Measurements from ENCODE around the gene XPNPEP3. TPM values are rescaled to one million over a fixed set of nuclear protein-coding genes. Genes with fewer than 3 reads are reported as not detected.

Gene XPNPEP3
- polyA plus RNA-seq, 1 of the 3 experiments (the other 2 are of a cell fraction): 8.6 TPM

DNA sequence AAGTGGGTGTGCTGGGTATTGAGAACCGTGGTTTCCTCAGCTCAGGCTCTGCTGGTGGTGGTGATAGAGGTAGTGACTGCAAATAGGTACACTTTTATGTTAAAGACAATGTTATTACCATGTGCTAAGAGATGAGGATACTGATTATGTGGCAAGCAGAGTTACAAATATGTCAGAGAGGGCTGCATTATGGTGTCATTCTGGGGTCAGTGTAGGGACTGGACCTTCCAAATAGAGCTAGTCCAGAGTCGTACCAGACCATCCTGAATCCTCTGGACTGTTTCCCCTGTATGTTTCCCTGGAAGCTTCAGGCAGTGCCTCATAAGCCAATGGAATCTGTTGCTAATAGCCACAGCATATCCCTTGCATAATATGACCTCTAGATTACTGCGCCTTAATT, 5.1 kb downstream of the XPNPEP3 start, which contains the start of gene DNAJB7:
TSS of gene DNAJB7 (minus strand) at position 101 of the 400 bp plus-strand sequence. CDS start 119 bp downstream, outside the sequence.
- WGBS (ENCODE audit: low lambda C conversion rate): 66% methylated on average over 3 of the region's 3 CpGs
- Histone ChIP-seq H3K4me1 (ENCODE audit: control insufficient read depth in 1 of 2, insufficient read depth in 2 of 2, low read depth in 1 of 2, low read length in 1 of 2) (peaks cover 5 to 6% of the 10 kb centered on the region in 2 experiments; a peak in 2 of 4 replicates), H4K20me1 (ENCODE audit: insufficient read depth) (no peaks in the 10 kb centered on the region), H3K27ac (ENCODE audit: low read depth in 2 of 2, low read length in 1 of 2) (no peak within 1 kb of the TSS), H3K9me2 (no peaks in the 10 kb centered on the region), H3K79me2 (ENCODE audit: insufficient read depth) (peaks cover 77% of the 10 kb centered on the region), H3K4me3 (ENCODE audit: low read depth in 2 of 2, low read length in 1 of 2) (no peak within 1 kb of the TSS), H3K36me3 (replicated peaks in 1 of 2; ENCODE audit: control insufficient read depth in 1 of 2, insufficient read depth in 2 of 2, low read length in 1 of 2) (peaks cover 0 to 13% of the 10 kb centered on the region in 2 experiments), H3K4me2 (no peak within 1 kb of the TSS), H3F3A (replicated peaks; ENCODE audit: insufficient read depth) (no peaks in the 10 kb centered on the region), H3K27me3 (ENCODE audit: insufficient read depth) (no peaks in the 10 kb centered on the region), H3K9me3 (no peaks in the 10 kb centered on the region), H2AFZ (ENCODE audit: low read depth) (no peak within 1 kb of the TSS), H3K9ac (no peak within 1 kb of the TSS)
- ChIA-PET CTCF (no interaction called here), POLR2A (no interaction called here)
- DNase-seq: no peak
- TF ChIP-seq EZH2phosphoT487 (IDR thresholded peaks at IDR 0.05; ENCODE audit: borderline replicate concordance, low read depth): no peak
- TF ChIP-seq, protein P1, sequence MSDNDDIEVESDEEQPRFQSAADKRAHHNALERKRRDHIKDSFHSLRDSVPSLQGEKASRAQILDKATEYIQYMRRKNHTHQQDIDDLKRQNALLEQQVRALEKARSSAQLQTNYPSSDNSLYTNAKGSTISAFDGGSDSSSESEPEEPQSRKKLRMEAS (IDR thresholded peaks at IDR 0.05; ENCODE audit: low read depth): no peak
- TF ChIP-seq, protein P2, sequence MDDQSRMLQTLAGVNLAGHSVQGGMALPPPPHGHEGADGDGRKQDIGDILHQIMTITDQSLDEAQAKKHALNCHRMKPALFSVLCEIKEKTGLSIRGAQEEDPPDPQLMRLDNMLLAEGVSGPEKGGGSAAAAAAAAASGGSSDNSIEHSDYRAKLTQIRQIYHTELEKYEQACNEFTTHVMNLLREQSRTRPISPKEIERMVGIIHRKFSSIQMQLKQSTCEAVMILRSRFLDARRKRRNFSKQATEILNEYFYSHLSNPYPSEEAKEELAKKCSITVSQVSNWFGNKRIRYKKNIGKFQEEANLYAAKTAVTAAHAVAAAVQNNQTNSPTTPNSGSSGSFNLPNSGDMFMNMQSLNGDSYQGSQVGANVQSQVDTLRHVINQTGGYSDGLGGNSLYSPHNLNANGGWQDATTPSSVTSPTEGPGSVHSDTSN (IDR thresholded peaks at IDR 0.05): no peak
- TF ChIP-seq FOXM1 (IDR thresholded peaks at IDR 0.05; ENCODE audit: low read depth): no peak
- TF ChIP-seq FOSL2 (IDR thresholded peaks at IDR 0.05; ENCODE audit: borderline replicate concordance, low read depth): no peak
- TF ChIP-seq NRF1 (IDR thresholded peaks at IDR 0.05; ENCODE audit: low read depth, low read length): no peak
- TF ChIP-seq MXI1 (IDR thresholded peaks at IDR 0.05; ENCODE audit: low read depth, low read length): no peak
- no peak for TF ChIP-seq SIN3A (IDR thresholded peaks at IDR 0.05; ENCODE audit: borderline replicate concordance, low read depth, low read length)
- TF ChIP-seq CHD2 (IDR thresholded peaks at IDR 0.05; ENCODE audit: low read length, partially characterized antibody): no peak

DNA sequence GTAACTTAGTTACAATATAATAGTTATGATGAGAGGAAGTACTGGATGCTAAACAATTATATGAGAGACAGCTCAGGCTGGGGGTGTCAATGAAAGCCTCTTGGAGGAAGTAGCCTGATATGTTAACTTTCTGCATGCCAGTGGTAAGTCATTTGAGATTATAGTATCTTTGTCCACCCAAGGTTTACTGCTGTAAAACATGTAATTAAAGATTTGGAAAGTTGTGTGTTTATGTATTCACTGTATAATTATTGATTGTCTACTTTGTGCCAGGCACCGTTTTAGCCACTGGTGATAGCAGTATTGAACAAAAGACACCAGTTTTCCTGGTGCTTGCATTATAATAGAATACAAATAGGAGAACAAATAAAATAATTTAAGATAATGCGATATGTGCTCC, 5.6 kb downstream of the XPNPEP3 start:
- CTCF ChIA-PET: no interaction called here
- peaks cover 72% of the 10 kb centered on the region for H3K79me2 ChIP-seq (ENCODE audit: insufficient read depth)

More for the DNA sequence above, 5.6 kb downstream of the XPNPEP3 start:
- POLR2A ChIA-PET: no interaction called here
- H3K27ac ChIP-seq (ENCODE audit: low read depth in 2 of 2, low read length in 1 of 2): no peak overlapping the region
- no peaks in the 10 kb centered on the region for H3F3A ChIP-seq (replicated peaks; ENCODE audit: insufficient read depth)
- H4K20me1 ChIP-seq (ENCODE audit: insufficient read depth): no peaks in the 10 kb centered on the region
- H2AFZ ChIP-seq (ENCODE audit: low read depth): no peak overlapping the region
- no peak overlapping the region for H3K4me3 ChIP-seq (ENCODE audit: low read depth in 2 of 2, low read length in 1 of 2)
- WGBS (ENCODE audit: low lambda C conversion rate): 100% methylated on average over 2 of the region's 2 CpGs
- no peaks in the 10 kb centered on the region for H3K9me2 ChIP-seq
- DNase-seq: no peak
- H3K27me3 ChIP-seq (ENCODE audit: insufficient read depth): no peaks in the 10 kb centered on the region
- H3K9ac ChIP-seq: no peak overlapping the region
- H3K4me1 ChIP-seq (ENCODE audit: control insufficient read depth in 1 of 2, insufficient read depth in 2 of 2, low read depth in 1 of 2, low read length in 1 of 2): peaks cover 5 to 6% of the 10 kb centered on the region in 2 experiments; a peak in 2 of 4 replicates
- H3K36me3 ChIP-seq (replicated peaks in 1 of 2; ENCODE audit: control insufficient read depth in 1 of 2, insufficient read depth in 2 of 2, low read length in 1 of 2): peaks cover 0 to 13% of the 10 kb centered on the region in 2 experiments
- TF ChIP-seq FOXM1 (IDR thresholded peaks at IDR 0.05; ENCODE audit: low read depth) (no peak), POLR2AphosphoS5 (IDR thresholded peaks at IDR 0.05; ENCODE audit: low read depth, low read length) (no peak), EP300 (IDR thresholded peaks at IDR 0.05; ENCODE audit: borderline replicate concordance in 1 of 2, low read depth in 1 of 2, low read length in 1 of 2) (no peak), JUND (IDR thresholded peaks at IDR 0.05) (no peak), SIN3A (IDR thresholded peaks at IDR 0.05; ENCODE audit: borderline replicate concordance, low read depth, low read length) (no peak), RAD21 (IDR thresholded peaks at IDR 0.05; ENCODE audit: low read length) (no peak)
- TF ChIP-seq, protein P1 (IDR thresholded peaks at IDR 0.05; ENCODE audit: low read depth): no peak
- TF ChIP-seq, protein P3, sequence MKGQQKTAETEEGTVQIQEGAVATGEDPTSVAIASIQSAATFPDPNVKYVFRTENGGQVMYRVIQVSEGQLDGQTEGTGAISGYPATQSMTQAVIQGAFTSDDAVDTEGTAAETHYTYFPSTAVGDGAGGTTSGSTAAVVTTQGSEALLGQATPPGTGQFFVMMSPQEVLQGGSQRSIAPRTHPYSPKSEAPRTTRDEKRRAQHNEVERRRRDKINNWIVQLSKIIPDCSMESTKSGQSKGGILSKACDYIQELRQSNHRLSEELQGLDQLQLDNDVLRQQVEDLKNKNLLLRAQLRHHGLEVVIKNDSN (IDR thresholded peaks at IDR 0.05; ENCODE audit: borderline replicate concordance, low read depth): no peak
- TF ChIP-seq, protein P4, sequence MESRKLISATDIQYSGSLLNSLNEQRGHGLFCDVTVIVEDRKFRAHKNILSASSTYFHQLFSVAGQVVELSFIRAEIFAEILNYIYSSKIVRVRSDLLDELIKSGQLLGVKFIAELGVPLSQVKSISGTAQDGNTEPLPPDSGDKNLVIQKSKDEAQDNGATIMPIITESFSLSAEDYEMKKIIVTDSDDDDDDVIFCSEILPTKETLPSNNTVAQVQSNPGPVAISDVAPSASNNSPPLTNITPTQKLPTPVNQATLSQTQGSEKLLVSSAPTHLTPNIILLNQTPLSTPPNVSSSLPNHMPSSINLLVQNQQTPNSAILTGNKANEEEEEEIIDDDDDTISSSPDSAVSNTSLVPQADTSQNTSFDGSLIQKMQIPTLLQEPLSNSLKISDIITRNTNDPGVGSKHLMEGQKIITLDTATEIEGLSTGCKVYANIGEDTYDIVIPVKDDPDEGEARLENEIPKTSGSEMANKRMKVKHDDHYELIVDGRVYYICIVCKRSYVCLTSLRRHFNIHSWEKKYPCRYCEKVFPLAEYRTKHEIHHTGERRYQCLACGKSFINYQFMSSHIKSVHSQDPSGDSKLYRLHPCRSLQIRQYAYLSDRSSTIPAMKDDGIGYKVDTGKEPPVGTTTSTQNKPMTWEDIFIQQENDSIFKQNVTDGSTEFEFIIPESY (IDR thresholded peaks at IDR 0.05; ENCODE audit: borderline replicate concordance, low read depth): no peak
- no peaks in the 10 kb centered on the region for H3K9me3 ChIP-seq
- H3K4me2 ChIP-seq: no peak overlapping the region

Measured in SK-N-SH (cell line).